Uterus (tissue), 2 donors: ENCODE measurements around the gene ARHGAP5.

Experiments
- POLR2A ChIP-seq, 2 donors: fragments of 450-650 bp; IDR thresholded peaks; one replicate each; pipeline ENCODE4 v1.6.1; 2016; ENCODE audit warnings: antibody characterized with exemption in 2 of 2, mild to moderate bottlenecking in 1 of 2, moderate library complexity in 1 of 2
- TF ChIP-seq, protein P1 (sequence below), 4 experiments: fragments of 200-600 bp in 2 of 4; fragments of 450-650 bp in 2 of 4; sonication (generic) in 2 of 4; IDR thresholded peaks; one replicate each; pipeline ENCODE4 v1.5.1; 2016 to 2019; ENCODE audit warnings: antibody characterized with exemption in 4 of 4, mild to moderate bottlenecking in 2 of 4, moderate library complexity in 1 of 4

DNA sequence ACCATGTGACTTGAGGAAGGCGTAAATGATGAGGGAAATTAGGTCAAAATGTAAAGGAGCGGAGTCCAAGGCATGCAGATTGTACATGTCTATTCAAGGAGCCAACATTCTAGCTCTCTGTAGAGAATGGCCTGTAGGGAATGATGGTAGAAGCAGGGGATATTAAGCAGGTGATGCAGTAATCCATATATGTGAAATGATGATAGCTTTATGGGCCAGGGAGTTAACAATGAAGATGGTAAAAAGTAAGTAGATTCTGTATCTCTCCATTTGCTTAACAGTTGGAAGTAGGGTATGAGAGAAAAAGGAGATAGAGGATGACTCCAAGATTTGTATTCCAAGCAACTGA is 33.4 kb downstream of the ARHGAP5 start:
- TF ChIP-seq, protein P1, sequence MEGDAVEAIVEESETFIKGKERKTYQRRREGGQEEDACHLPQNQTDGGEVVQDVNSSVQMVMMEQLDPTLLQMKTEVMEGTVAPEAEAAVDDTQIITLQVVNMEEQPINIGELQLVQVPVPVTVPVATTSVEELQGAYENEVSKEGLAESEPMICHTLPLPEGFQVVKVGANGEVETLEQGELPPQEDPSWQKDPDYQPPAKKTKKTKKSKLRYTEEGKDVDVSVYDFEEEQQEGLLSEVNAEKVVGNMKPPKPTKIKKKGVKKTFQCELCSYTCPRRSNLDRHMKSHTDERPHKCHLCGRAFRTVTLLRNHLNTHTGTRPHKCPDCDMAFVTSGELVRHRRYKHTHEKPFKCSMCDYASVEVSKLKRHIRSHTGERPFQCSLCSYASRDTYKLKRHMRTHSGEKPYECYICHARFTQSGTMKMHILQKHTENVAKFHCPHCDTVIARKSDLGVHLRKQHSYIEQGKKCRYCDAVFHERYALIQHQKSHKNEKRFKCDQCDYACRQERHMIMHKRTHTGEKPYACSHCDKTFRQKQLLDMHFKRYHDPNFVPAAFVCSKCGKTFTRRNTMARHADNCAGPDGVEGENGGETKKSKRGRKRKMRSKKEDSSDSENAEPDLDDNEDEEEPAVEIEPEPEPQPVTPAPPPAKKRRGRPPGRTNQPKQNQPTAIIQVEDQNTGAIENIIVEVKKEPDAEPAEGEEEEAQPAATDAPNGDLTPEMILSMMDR (IDR thresholded peaks at IDR 0.05): no peak
- TF ChIP-seq POLR2A (IDR thresholded peaks at IDR 0.05): no peak
